OCI-LY7 (cell line): ENCODE data around the gene ICOS. TPM values are rescaled to one million over a fixed set of nuclear protein-coding genes. Genes with fewer than 3 reads are reported as not detected.

Experiments
- BruUV-seq: library from RNA; stranded (reverse); fragments of 400-500 nt; replicated peaks from 2 replicates; lab custom pipeline; 2021; lab: Mats Ljungman, UMichigan
- CTCF ChIA-PET: fragments of 300-600 bp; sonication (Branson Sonifier 250); formaldehyde crosslinking; loops from one replicate; lab custom pipeline; 2022; ENCODE audit warnings: antibody characterized with exemption; ENCODE audit not compliant: unreplicated experiment; lab: Charles Lee
- POLR2A ChIA-PET: fragments of 300-600 bp; sonication (Branson Sonifier 250); formaldehyde crosslinking; loops from one replicate; lab custom pipeline; 2022; ENCODE audit warnings: antibody characterized with exemption; lab: Charles Lee
- DNase-seq: peaks from one replicate; pipeline ENCODE4 v3.0.0-alpha.2; 2015; ENCODE audit warnings: low spot score
- H2AFZ ChIP-seq: fragments of 200-600 bp; sonication (generic), shearing (Covaris generic); 2 replicates; pipeline ENCODE4 v1.6.1; 2014; ENCODE audit warnings: mild to moderate bottlenecking, antibody characterized with exemption, low read length, moderate library complexity
- H3K27ac ChIP-seq: fragments of 200-600 bp; sonication (generic); 2 replicates; pipeline ENCODE4 v1.5.1; 2014; ENCODE audit warnings: mixed run types, low read depth, mild to moderate bottlenecking, moderate library complexity, low read length, inconsistent platforms; ENCODE audit not compliant: poor library complexity, severe bottlenecking
- H3K36me3 ChIP-seq: fragments of 200-600 bp; sonication (generic); 2 replicates; pipeline ENCODE4 v1.6.1; 2014; ENCODE audit warnings: mild to moderate bottlenecking, antibody characterized with exemption, low read length, moderate library complexity, mixed read lengths; ENCODE audit not compliant: insufficient read depth
- H3K4me1 ChIP-seq: fragments of 200-600 bp; sonication (generic); 2 replicates; pipeline ENCODE4 v1.5.1; 2014; ENCODE audit warnings: mild to moderate bottlenecking, low read length; ENCODE audit not compliant: insufficient read depth, poor library complexity, severe bottlenecking
- H3K4me2 ChIP-seq: fragments of 200-600 bp; sonication (generic); 2 replicates; pipeline ENCODE4 v1.6.1; 2014; ENCODE audit warnings: mild to moderate bottlenecking, low read length
- H3K4me3 ChIP-seq: fragments of 200-600 bp; sonication (generic); 2 replicates; pipeline ENCODE4 v1.5.1; 2014; ENCODE audit warnings: mild to moderate bottlenecking, low read depth, low read length; ENCODE audit not compliant: poor library complexity, severe bottlenecking
- H3K79me2 ChIP-seq: fragments of 200-600 bp; sonication (generic); 2 replicates; pipeline ENCODE4 v1.6.1; 2016; ENCODE audit warnings: low read depth, mild to moderate bottlenecking, low read length, moderate library complexity, mixed read lengths; ENCODE audit not compliant: insufficient read depth
- H3K9me2 ChIP-seq: fragments of 200-600 bp; sonication (generic); 2 replicates; pipeline ENCODE4 v1.6.1; 2016; ENCODE audit warnings: mild to moderate bottlenecking, low read length, mixed read lengths; ENCODE audit not compliant: insufficient read depth
- H3K9me3 ChIP-seq: fragments of 200-600 bp; sonication (generic); 2 replicates; pipeline ENCODE4 v1.6.1; 2014; ENCODE audit warnings: mild to moderate bottlenecking, mixed run types, low read length, mixed read lengths
- H4K20me1 ChIP-seq: fragments of 200-600 bp; sonication (generic); 2 replicates; pipeline ENCODE4 v1.6.1; 2014; ENCODE audit warnings: mild to moderate bottlenecking, antibody characterized with exemption, low read length, moderate library complexity, mixed read lengths; ENCODE audit not compliant: insufficient read depth
- EZH2phosphoT487 ChIP-seq: fragments of 200-600 bp; sonication (generic); IDR thresholded peaks from 2 replicates; pipeline ENCODE4 v1.6.1; 2018; ENCODE audit warnings: low read depth, borderline replicate concordance, mild to moderate bottlenecking, mixed run types, antibody characterized with exemption, low read length, moderate library complexity, mixed read lengths
- intact Hi-C: fragments of 100-400 bp; cut with micrococcal nuclease; formaldehyde crosslinking; loops from one replicate; pipeline ENCODE4 v1.10.0; 2022; ENCODE audit not compliant: unreplicated experiment
- total RNA-seq, 2 experiments: library from RNA; depleted of rRNA in 1 of 2; stranded (reverse); fragments of >200 nt in 1 of 2; shearing (Covaris generic) in 1 of 2; gene quantifications; 2 replicates each; pipeline ENCODE4 v1.2.3, GENCODE V29; 2014 to 2022
- TF ChIP-seq, protein P1 (sequence below): fragments of 200-600 bp; sonication (generic); conservative IDR thresholded peaks from 2 replicates; pipeline ENCODE4 v1.5.1; 2014; ENCODE audit warnings: mild to moderate bottlenecking, antibody characterized with exemption, low read length, moderate library complexity, mixed read lengths

The ICOS gene
- total RNA-seq, 2 experiments from 2014 or later = not detected

DNA sequence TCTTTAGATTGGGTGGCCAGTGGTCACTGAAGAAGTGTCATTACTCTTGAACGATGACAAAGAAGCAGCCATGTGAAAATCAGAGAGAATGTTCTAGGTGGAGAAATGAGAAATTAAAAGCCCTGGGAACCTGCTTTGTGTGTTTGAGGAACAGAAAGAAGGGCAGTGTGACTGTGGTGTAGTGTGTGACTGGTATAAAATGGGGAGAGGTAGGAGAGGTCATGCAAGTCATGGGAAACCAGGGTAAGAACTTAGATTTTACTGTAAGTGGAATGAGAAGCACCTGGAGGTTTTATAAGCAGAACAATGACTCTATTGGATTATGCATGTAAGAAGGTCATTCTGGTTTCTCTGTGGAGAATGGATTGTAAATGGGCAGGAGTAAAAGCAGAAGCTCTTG, 12.2 kb downstream of the ICOS start:
- no peaks in the 10 kb centered on the region for H3K79me2 ChIP-seq
- H3K9me3 ChIP-seq = no peaks in the 10 kb centered on the region
- H3K4me2 ChIP-seq = no peak overlapping the region
- H2AFZ ChIP-seq = no peak overlapping the region
- H4K20me1 ChIP-seq = no peaks in the 10 kb centered on the region
- no peak for DNase-seq
- H3K4me1 ChIP-seq = no peaks in the 10 kb centered on the region
- CTCF ChIA-PET = no interaction called here
- no peak for TF ChIP-seq EZH2phosphoT487
- TF ChIP-seq, protein P1, sequence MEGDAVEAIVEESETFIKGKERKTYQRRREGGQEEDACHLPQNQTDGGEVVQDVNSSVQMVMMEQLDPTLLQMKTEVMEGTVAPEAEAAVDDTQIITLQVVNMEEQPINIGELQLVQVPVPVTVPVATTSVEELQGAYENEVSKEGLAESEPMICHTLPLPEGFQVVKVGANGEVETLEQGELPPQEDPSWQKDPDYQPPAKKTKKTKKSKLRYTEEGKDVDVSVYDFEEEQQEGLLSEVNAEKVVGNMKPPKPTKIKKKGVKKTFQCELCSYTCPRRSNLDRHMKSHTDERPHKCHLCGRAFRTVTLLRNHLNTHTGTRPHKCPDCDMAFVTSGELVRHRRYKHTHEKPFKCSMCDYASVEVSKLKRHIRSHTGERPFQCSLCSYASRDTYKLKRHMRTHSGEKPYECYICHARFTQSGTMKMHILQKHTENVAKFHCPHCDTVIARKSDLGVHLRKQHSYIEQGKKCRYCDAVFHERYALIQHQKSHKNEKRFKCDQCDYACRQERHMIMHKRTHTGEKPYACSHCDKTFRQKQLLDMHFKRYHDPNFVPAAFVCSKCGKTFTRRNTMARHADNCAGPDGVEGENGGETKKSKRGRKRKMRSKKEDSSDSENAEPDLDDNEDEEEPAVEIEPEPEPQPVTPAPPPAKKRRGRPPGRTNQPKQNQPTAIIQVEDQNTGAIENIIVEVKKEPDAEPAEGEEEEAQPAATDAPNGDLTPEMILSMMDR = no peak
- intact Hi-C loops = no loop called here
- no peak overlapping the region for H3K27ac ChIP-seq
- no TSS peak for BruUV-seq
- no peaks in the 10 kb centered on the region for H3K36me3 ChIP-seq
- H3K9me2 ChIP-seq = no peaks in the 10 kb centered on the region
- H3K4me3 ChIP-seq = no peak overlapping the region
- POLR2A ChIA-PET = interaction anchor here (0.6 kb wide), 1 partner anchor 1058 kb away, joined by 3 read pairs; no protein-coding TSS in a partner anchor

DNA sequence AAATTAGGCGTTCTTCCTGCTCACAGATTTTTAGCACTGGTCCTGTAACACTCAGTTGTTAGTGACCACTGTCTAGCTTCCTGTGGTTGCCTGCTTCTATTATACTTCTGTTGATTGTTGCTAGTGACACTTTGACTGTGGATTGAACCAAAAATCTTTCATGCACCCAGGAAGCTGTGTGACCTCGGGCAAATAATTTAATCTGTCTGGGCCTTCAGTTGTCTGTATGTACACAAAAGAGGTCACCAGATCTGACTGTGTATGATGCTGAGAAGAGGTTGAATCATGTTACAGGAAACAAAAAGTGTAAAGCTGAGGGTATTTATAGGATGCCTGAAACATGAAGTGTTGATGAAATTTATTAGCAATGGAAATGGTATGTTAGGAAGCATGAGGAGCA, 12.7 kb downstream of the ICOS start:
- ChIA-PET POLR2A (interaction anchor here (0.5 to 0.6 kb wide), 2 partner anchors 8 to 1058 kb away, joined by 3 to 4 read pairs; no protein-coding TSS in a partner anchor), CTCF (no interaction called here)
- H4K20me1 ChIP-seq = no peaks in the 10 kb centered on the region
- BruUV-seq = no TSS peak
- H3K27ac ChIP-seq = no peak overlapping the region
- no peak for TF ChIP-seq EZH2phosphoT487
- TF ChIP-seq, protein P1 = no peak
- no peak overlapping the region for H2AFZ ChIP-seq
- intact Hi-C loops = no loop called here
- DNase-seq = no peak
- no peaks in the 10 kb centered on the region for H3K9me3 ChIP-seq
- H3K9me2 ChIP-seq = no peaks in the 10 kb centered on the region
- no peaks in the 10 kb centered on the region for H3K79me2 ChIP-seq
- no peaks in the 10 kb centered on the region for H3K36me3 ChIP-seq
- H3K4me1 ChIP-seq = no peaks in the 10 kb centered on the region
- no peak overlapping the region for H3K4me3 ChIP-seq
- H3K4me2 ChIP-seq = no peak overlapping the region

DNA sequence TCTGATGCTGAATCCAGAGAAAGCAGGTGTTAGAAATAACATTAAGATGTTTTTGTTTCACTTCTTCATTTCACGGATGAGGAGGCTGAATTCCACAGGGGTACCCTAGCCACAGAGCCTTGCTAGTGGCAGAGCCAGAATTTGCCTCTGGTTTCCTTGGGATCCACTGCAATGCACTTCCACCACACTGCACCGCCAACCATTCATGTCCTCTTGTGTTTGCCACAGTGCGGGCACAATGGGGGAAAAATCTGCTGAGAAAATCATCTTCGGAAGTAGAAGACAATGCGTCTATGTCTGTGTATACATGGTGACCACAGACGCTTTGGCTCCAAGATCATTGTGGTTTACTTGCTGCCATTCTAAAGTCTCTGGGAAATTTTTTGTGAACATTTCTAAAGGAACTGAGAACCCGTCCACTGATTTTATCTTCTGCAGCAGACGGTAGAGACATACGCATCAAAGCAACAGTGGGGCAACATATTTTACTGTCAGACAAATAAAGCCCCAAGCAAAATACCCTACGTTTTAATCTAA, 14.9 kb downstream of the ICOS start:
- H3K9me3 ChIP-seq = no peaks in the 10 kb centered on the region
- H2AFZ ChIP-seq = no peak overlapping the region
- no peaks in the 10 kb centered on the region for H3K9me2 ChIP-seq
- no TSS peak for BruUV-seq
- no peaks in the 10 kb centered on the region for H3K4me1 ChIP-seq
- H3K79me2 ChIP-seq = no peaks in the 10 kb centered on the region
- TF ChIP-seq, protein P1 = no peak
- TF ChIP-seq EZH2phosphoT487 = no peak
- no peaks in the 10 kb centered on the region for H3K36me3 ChIP-seq
- H3K4me3 ChIP-seq = no peak overlapping the region
- H3K27ac ChIP-seq = no peak overlapping the region
- intact Hi-C loops = no loop called here
- ChIA-PET CTCF (no interaction called here), POLR2A (no interaction called here)
- no peak overlapping the region for H3K4me2 ChIP-seq
- DNase-seq = peak; percentile 7
- no peaks in the 10 kb centered on the region for H4K20me1 ChIP-seq
